GM12865 (cell line): ENCODE measurements around the gene DCLK1.
"Not testable (repeated sequence)": the region's sequence is repeated elsewhere in the genome, so short reads cannot be mapped to it uniquely, and the experiment has no call there.

ENCODE experiments used
- DNase-seq: peaks from one replicate; pipeline ENCODE4 v3.0.0; 2010; ENCODE audit warnings: low read depth
- H3K4me3 ChIP-seq: 2 replicates; pipeline ENCODE4 v1.5.1; 2011; ENCODE audit warnings: mild to moderate bottlenecking, low read depth, low read length, control low read depth
- TF ChIP-seq, protein P1 (sequence below): IDR thresholded peaks from 2 replicates; pipeline ENCODE4 v1.5.1; 2011; ENCODE audit warnings: low read length, control low read depth, low read depth, inconsistent platforms; ENCODE audit not compliant: insufficient read depth; ENCODE audit errors: missing control alignments

DCLK1 gene

DNA sequence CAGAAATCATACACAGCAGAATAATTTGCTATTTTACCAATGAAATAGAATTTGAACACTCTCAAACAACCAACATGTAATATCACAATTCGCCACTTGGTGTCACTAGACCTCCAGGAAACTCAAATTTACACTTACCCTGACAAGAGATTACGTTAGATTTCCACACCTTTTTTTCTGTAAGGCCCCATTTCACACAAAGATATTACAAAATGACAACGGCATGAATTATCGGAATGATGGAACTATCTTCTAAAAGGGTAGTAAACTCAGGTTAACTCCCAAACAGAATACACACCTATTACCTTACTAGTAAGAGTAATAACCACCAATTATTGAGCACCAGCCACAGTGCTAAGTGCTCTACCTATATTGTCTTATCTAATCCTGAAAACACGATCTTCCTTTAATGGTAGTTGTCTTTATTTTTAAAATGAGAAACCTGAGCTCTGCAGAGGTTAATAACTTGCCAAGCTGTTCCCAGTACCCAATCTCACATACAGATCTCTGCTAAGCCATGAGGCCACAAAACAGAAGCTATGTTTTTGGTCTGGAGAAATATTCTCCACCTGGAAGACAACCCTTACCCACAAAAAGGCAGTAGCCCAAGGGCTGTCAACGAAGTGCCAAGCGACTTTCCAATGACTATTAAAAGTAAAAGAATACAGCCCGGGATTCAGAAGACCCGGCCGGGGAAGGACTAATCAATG lies 152.4 kb downstream of the DCLK1 start:
- peak; percentile 62 for DNase-seq

DNA sequence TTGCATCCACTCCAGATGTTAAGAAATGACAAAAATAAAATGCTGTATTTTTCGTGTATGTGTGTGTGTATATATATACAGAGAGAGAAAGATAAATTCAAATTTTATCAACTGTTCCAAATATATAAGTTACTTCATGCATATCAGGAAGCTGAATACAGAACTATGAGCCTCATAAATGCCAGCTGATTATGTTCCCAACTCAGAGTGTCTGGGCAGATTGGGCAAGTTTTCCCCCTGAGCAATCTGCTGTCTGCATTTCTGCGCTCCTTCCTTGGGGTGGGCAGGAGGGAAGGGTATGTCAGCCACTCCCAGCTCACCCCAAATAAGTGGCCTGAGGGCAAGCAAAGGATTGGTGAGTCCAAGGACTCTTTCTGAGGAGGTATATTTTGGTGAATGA lies 154.1 kb downstream of the DCLK1 start:
- H3K4me3 ChIP-seq, result no peak overlapping the region
- DNase-seq, result no peak
- TF ChIP-seq, protein P1, sequence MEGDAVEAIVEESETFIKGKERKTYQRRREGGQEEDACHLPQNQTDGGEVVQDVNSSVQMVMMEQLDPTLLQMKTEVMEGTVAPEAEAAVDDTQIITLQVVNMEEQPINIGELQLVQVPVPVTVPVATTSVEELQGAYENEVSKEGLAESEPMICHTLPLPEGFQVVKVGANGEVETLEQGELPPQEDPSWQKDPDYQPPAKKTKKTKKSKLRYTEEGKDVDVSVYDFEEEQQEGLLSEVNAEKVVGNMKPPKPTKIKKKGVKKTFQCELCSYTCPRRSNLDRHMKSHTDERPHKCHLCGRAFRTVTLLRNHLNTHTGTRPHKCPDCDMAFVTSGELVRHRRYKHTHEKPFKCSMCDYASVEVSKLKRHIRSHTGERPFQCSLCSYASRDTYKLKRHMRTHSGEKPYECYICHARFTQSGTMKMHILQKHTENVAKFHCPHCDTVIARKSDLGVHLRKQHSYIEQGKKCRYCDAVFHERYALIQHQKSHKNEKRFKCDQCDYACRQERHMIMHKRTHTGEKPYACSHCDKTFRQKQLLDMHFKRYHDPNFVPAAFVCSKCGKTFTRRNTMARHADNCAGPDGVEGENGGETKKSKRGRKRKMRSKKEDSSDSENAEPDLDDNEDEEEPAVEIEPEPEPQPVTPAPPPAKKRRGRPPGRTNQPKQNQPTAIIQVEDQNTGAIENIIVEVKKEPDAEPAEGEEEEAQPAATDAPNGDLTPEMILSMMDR, result no peak

More for the DNA sequence above, 152.4 kb downstream of the DCLK1 start:
- H3K4me3 ChIP-seq, result no peak overlapping the region
- TF ChIP-seq, protein P1, result peak; percentile 60

DNA sequence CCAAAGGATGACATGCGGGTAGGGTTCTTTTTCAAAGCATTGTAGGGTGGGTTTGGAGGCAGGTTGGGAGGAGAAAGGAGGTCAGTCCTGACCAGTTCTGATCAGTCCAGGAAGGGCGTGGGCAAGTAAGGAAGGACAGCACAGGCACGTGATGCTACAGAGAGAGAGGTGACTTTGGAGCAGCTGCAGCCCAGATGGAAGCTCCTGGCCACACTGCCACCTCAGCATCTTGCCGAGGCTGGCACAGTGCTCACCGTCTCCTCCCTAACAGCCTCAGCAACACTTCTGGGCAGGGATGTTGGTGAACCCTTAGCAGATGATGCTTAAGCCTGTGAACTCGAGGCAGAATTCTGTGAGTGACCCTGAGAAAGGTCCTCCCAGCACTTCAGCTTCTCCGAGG lies 155.1 kb downstream of the DCLK1 start:
- H3K4me3 ChIP-seq, result no peak overlapping the region
- DNase-seq, result no peak
- TF ChIP-seq, protein P1, result no peak

DNA sequence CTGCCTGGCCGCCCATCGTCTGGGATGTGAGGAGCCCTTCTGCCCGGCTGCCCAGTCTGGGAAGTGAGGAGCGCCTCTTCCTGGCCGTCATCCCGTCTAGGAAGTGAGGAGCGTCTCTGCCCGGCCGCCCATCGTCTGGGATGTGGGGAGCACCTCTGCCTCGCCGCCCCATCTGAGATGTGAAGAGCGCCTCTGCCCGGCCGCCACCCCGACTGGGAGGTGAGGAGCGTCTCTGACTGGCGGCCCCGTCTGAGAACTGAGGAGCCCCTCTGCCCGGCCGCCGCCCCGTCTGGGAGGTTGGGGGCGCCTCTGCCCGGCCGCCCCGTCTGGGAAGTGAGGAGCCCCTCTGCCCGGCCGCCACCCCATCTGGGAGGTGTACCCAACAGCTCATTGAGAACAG lies 164.2 kb downstream of the DCLK1 start:
- not testable (repeated sequence) for DNase-seq, H3K4me3 ChIP-seq

DNA sequence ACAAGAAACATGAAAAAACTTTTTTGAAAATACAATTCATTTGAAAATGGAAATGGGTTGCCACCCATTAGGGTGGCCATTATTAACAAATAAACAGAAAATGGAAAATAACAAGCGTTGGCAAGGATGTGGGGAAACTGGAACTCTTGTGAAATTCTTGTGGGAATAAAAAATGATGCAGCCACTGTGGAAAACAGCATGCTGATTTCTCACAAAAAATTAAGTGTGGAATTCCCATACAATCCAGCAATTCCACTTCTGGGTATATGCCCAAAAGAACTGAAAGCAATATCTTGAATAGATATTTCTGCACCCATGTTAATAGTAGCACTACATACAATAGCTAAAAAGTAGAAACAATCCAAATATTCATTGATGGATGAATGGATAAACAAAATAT lies 165.2 kb downstream of the DCLK1 start:
- DNase-seq, result no peak
- TF ChIP-seq, protein P1, result no peak
- no peak overlapping the region for H3K4me3 ChIP-seq

DNA sequence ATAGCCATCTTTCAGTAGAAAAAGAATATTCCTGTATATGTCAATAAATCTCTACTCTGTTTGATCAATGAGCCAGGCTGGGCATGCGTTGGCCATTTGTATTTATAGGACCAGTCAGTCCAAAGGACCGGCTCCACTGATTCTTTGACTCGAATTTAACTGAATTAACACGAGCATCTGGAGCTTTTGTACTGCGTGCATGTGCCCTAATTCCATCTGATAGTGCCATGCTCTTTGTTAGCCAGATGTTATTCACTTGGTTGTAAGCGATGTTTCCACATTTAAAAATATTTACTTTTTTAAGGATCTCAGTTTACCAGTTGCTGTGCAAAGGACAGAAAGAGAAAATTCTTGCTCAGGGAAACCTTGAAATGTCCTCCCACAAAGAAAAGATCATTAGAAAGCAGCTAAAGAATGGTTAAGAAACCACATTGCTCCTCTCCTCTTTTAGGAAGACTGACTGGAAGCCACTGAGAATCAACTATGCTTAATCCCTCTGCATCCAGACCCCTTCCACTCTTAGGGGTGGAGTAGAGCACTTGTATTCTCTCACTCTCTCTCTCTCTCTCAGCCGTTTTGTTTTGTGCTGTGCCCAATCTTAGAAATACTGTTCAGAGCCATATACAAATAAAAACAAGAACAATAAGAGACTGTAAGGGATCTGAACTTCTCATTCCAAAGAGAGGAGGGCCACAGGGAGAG lies 165.8 kb downstream of the DCLK1 start:
- H3K4me3 ChIP-seq, result no peak overlapping the region
- TF ChIP-seq, protein P1, result no peak
- no peak for DNase-seq

DNA sequence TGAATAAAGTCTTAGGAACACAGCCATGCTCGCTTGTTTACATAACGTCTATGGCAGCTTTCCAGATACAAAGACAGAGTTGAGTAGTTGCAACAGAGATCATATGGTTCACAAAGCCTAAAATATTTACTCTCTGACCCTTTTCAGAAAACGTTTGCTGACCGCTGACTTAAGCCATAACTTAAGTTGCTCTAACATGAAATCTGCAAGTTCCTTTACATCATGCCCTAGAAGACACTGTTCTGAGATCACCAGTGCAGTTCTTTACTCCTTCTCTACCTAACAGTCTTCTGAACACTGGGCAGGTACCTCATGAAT lies 166.4 kb downstream of the DCLK1 start:
- TF ChIP-seq, protein P1, result no peak
- DNase-seq, result no peak
- no peak overlapping the region for H3K4me3 ChIP-seq
